HEK293 (cell line): ENCODE results near the gene KCNE3.
A peak's percentile ranks its signal among the peaks of the same experiment; 100 is the strongest.

ENCODE experiments used
- CTCF ChIA-PET: fragments of 350-600 bp; formaldehyde crosslinking; extraction: SDS; loops from one replicate; lab custom pipeline; 2021; ENCODE audit warnings: antibody characterized with exemption; lab: Yijun Ruan, JAX
- POLR2A ChIA-PET: fragments of 300-600 bp; formaldehyde crosslinking; extraction: SDS; loops from one replicate; lab custom pipeline; 2020; ENCODE audit warnings: antibody characterized with exemption, inconsistent platforms; lab: Yijun Ruan, JAX
- H3K27ac ChIP-seq: fragments of 200-500 bp; sonication (Bioruptor generic); 2 replicates; pipeline ENCODE4 v1.5.1; 2014; ENCODE audit warnings: low read depth, low read length, control low read depth, inconsistent platforms; ENCODE audit errors: extremely low read depth
- H3K36me3 ChIP-seq, 2 experiments: fragments of 200-500 bp in 1 of 2; sonication (Bioruptor generic) in 1 of 2; 1 replicate in 1 of 2; 2 replicates in 1 of 2; pipeline ENCODE4 v1.5.1; 2014 to 2017; ENCODE audit warnings: inconsistent platforms in 2 of 2, low read length in 2 of 2; ENCODE audit not compliant: control insufficient read depth in 2 of 2, insufficient read depth in 1 of 2
- H3K4me1 ChIP-seq: fragments of 200-500 bp; sonication (Bioruptor generic); 2 replicates; pipeline ENCODE4 v1.5.1; 2014; ENCODE audit warnings: mild to moderate bottlenecking, low read length, inconsistent platforms; ENCODE audit not compliant: control insufficient read depth, insufficient read depth
- H3K4me3 ChIP-seq: 2 replicates; pipeline ENCODE4 v1.5.1; 2011; ENCODE audit warnings: low read depth, mild to moderate bottlenecking, control low read depth, low read length, moderate library complexity
- H3K9me3 ChIP-seq: fragments of 200-500 bp; sonication (Bioruptor generic); 2 replicates; pipeline ENCODE4 v1.5.1; 2014; ENCODE audit warnings: low read depth, low read length, inconsistent platforms; ENCODE audit not compliant: control insufficient read depth, insufficient read depth
- AEBP2 ChIP-seq: fragments of 450-650 bp; formaldehyde crosslinking; IDR thresholded peaks from 2 replicates; pipeline ENCODE4 v1.5.1; 2016; ENCODE audit warnings: missing biosample characterization, missing genetic modification characterization, borderline replicate concordance
- KLF9 ChIP-seq: fragments of 450-650 bp; formaldehyde crosslinking; IDR thresholded peaks from 2 replicates; pipeline ENCODE4 v1.5.1; 2016; ENCODE audit warnings: missing biosample characterization, missing genetic modification characterization, low read depth
- MZF1 ChIP-seq: fragments of 450-650 bp; formaldehyde crosslinking; IDR thresholded peaks from 2 replicates; pipeline ENCODE4 v1.5.1; 2017; ENCODE audit warnings: missing biosample characterization, missing genetic modification characterization, borderline replicate concordance
- SP3 ChIP-seq: fragments of 450-650 bp; formaldehyde crosslinking; IDR thresholded peaks from 2 replicates; pipeline ENCODE4 v1.5.1; 2016; ENCODE audit warnings: missing biosample characterization, missing genetic modification characterization
- TCF7L2 ChIP-seq: IDR thresholded peaks from 2 replicates; pipeline ENCODE4 v1.6.1; 2011; ENCODE audit warnings: low read depth, mild to moderate bottlenecking, inconsistent platforms, low read length, moderate library complexity, borderline replicate concordance
- WT1 ChIP-seq: fragments of 450-650 bp; formaldehyde crosslinking; IDR thresholded peaks from 2 replicates; pipeline ENCODE4 v1.5.1; 2016; ENCODE audit warnings: missing biosample characterization, missing genetic modification characterization
- ZBTB11 ChIP-seq: fragments of 450-650 bp; formaldehyde crosslinking; conservative IDR thresholded peaks from 2 replicates; pipeline ENCODE4 v1.5.1; 2016; ENCODE audit warnings: low read depth, missing biosample characterization, missing genetic modification characterization
- ZFP41 ChIP-seq: fragments of 450-650 bp; formaldehyde crosslinking; IDR thresholded peaks from 2 replicates; pipeline ENCODE4 v1.5.1; 2016; ENCODE audit warnings: missing biosample characterization, missing genetic modification characterization, borderline replicate concordance
- ZNF19 ChIP-seq: fragments of 450-650 bp; formaldehyde crosslinking; IDR thresholded peaks from 2 replicates; pipeline ENCODE4; 2016; ENCODE audit warnings: missing biosample characterization, missing genetic modification characterization, low read depth
- ZNF223 ChIP-seq: fragments of 450-650 bp; formaldehyde crosslinking; IDR thresholded peaks from 2 replicates; pipeline ENCODE4 v1.5.1; 2016; ENCODE audit warnings: missing biosample characterization, missing genetic modification characterization
- ZNF23 ChIP-seq: fragments of 450-650 bp; formaldehyde crosslinking; IDR thresholded peaks from 2 replicates; pipeline ENCODE4 v1.5.1; 2016; ENCODE audit warnings: missing biosample characterization, missing genetic modification characterization, borderline replicate concordance
- ZNF24 ChIP-seq: fragments of 450-650 bp; formaldehyde crosslinking; IDR thresholded peaks from 2 replicates; pipeline ENCODE4 v1.5.1; 2016; ENCODE audit warnings: missing biosample characterization, missing genetic modification characterization
- ZNF302 ChIP-seq: fragments of 450-650 bp; formaldehyde crosslinking; IDR thresholded peaks from 2 replicates; pipeline ENCODE4 v1.5.1; 2016; ENCODE audit warnings: missing biosample characterization, missing genetic modification characterization, low read depth
- ZNF366 ChIP-seq: fragments of 450-650 bp; formaldehyde crosslinking; conservative IDR thresholded peaks from 2 replicates; pipeline ENCODE4 v1.5.1; 2016; ENCODE audit warnings: missing biosample characterization, missing genetic modification characterization
- ZNF426 ChIP-seq: fragments of 450-650 bp; formaldehyde crosslinking; IDR thresholded peaks from 2 replicates; pipeline ENCODE4 v1.5.1; 2017; ENCODE audit warnings: missing biosample characterization, missing genetic modification characterization, mild to moderate bottlenecking, inconsistent platforms, moderate library complexity
- ZNF544 ChIP-seq: fragments of 450-650 bp; formaldehyde crosslinking; IDR thresholded peaks from 2 replicates; pipeline ENCODE4 v1.5.0; 2017; ENCODE audit warnings: missing biosample characterization, missing genetic modification characterization
- ZNF670 ChIP-seq: fragments of 450-650 bp; formaldehyde crosslinking; IDR thresholded peaks from 2 replicates; pipeline ENCODE4 v1.5.1; 2016; ENCODE audit warnings: missing biosample characterization, missing genetic modification characterization, low read depth
- ZNF792 ChIP-seq: fragments of 450-650 bp; formaldehyde crosslinking; IDR thresholded peaks from 2 replicates; pipeline ENCODE4 v1.5.1; 2016; ENCODE audit warnings: missing biosample characterization, missing genetic modification characterization
- ZNF837 ChIP-seq: fragments of 450-650 bp; formaldehyde crosslinking; IDR thresholded peaks from 2 replicates; pipeline ENCODE4 v1.5.1; 2016; ENCODE audit warnings: missing biosample characterization, missing genetic modification characterization
- ZNF843 ChIP-seq: fragments of 450-650 bp; formaldehyde crosslinking; IDR thresholded peaks from 2 replicates; pipeline ENCODE4 v1.5.1; 2016; ENCODE audit warnings: missing biosample characterization, missing genetic modification characterization
- TF ChIP-seq, protein P1 (sequence below): fragments of 450-650 bp; formaldehyde crosslinking; IDR thresholded peaks from 2 replicates; pipeline ENCODE4 v1.5.1; 2016; ENCODE audit warnings: missing biosample characterization, missing genetic modification characterization
- TF ChIP-seq, protein P2 (sequence below): fragments of 450-650 bp; formaldehyde crosslinking; IDR thresholded peaks from 2 replicates; pipeline ENCODE4 v1.5.1; 2017; ENCODE audit warnings: missing biosample characterization, missing genetic modification characterization
- TF ChIP-seq, protein P3 (sequence below): IDR thresholded peaks from 2 replicates; pipeline ENCODE4 v1.6.1; 2011; ENCODE audit warnings: mild to moderate bottlenecking, low read depth, low read length, borderline replicate concordance

Gene KCNE3

DNA sequence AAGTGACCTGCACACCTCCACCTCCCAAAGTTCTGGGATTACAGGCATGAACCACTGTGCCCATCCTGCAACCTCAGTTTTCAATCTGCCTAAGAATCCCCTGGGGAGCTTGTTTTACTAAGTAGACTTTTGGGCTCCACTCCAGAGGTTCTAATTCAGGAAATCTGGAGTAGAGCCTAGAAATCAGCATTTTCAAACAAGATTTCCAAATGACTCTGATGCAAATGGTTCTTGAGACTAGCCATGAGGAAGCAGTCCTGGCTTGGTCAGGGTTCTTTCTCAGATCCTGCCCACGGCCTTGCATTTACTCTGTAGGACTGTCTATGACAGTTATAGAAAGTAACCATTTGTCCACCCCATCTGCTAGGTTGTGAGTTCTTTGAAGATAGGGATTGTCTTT is 1.6 kb upstream of the KCNE3 start (continued):
- TF ChIP-seq AEBP2 (tag by site-specific recombination) (no peak), ZNF837 (tag by site-specific recombination) (no peak), TCF7L2 (no peak), ZNF670 (tag by site-specific recombination) (no peak)
- TF ChIP-seq, protein P1, sequence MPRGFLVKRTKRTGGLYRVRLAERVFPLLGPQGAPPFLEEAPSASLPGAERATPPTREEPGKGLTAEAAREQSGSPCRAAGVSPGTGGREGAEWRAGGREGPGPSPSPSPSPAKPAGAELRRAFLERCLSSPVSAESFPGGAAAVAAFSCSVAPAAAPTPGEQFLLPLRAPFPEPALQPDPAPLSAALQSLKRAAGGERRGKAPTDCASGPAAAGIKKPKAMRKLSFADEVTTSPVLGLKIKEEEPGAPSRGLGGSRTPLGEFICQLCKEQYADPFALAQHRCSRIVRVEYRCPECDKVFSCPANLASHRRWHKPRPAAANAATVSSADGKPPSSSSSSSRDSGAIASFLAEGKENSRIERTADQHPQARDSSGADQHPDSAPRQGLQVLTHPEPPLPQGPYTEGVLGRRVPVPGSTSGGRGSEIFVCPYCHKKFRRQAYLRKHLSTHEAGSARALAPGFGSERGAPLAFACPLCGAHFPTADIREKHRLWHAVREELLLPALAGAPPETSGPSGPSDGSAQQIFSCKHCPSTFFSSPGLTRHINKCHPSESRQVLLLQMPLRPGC (tag by site-specific recombination): no peak

DNA sequence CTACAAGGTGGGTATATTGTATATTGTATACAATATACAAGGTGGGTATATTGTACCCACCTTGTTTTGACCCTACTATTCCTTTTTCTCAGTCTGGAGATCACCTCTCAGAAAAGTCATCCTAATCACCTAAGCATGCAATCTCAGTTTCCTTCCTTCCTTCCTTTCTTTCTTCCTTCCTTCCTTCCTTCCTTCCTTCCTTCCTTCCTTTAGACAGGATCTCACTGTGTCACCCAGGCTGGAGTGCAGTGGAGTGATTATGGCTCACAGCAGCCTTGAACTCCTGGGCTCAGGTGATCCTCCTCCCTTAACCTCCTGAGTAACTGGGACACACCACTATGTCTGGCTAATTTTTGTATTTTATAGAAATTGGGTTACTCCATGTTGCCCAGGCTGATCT is 1.2 kb upstream of the KCNE3 start:
- Histone ChIP-seq H3K27ac (no peak overlapping the region), H3K4me1 (no peaks in the 10 kb centered on the region), H3K9me3 (no peaks in the 10 kb centered on the region)
- 0 out of 2 replicates have a peak, but pooled peaks have one; percentile 16 for TF ChIP-seq ZNF366 (tag by site-specific recombination)
- TF ChIP-seq ZBTB11 (tag by site-specific recombination): no peak
- TF ChIP-seq, all 188 proteins: peak for 1
- Histone ChIP-seq H3K36me3 (no peaks in the 10 kb centered on the region), H3K4me3 (no peak overlapping the region)
- CTCF ChIA-PET: interaction anchor here (0.6 kb wide), 1 partner anchor 17 kb away, joined by 4 read pairs; no protein-coding TSS in a partner anchor
- POLR2A ChIA-PET: interaction anchor here (0.7 kb wide), 1 partner anchor 25 kb away, joined by 3 read pairs; the partner anchor contains the start of gene LIPT2

DNA sequence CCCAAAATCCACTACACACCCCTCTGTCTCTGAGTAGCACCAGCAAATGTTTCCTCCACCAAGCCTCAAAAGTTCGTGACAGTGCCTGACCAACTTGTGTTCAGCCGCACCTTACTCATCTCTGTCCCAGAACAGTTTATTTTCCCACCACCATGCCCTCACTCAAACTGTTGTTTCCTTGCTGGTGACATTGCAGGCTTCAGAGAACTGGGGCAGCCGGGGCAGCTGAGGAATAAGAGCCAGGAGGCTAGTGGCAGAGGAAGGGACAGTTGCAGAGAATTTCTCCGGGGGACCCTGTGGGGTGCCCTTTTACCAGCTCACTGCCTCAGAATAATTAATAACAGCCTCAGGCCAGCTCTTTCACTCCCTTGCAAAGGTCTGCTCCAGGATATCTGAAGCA is 709 bp upstream of the KCNE3 start:
- ChIA-PET CTCF (interaction anchor here (1.2 kb wide), 1 partner anchor 15 kb away, joined by 3 read pairs; no protein-coding TSS in a partner anchor), POLR2A (interaction anchor here (0.7 kb wide), 1 partner anchor 25 kb away, joined by 3 read pairs; the partner anchor contains the start of gene LIPT2)
- Histone ChIP-seq H3K27ac (no peak overlapping the region), H3K4me1 (no peaks in the 10 kb centered on the region), H3K4me3 (no peak overlapping the region), H3K9me3 (no peaks in the 10 kb centered on the region), H3K36me3 (no peaks in the 10 kb centered on the region)
- no peak for TF ChIP-seq ZNF843 (tag by site-specific recombination)
- TF ChIP-seq ZNF223 (tag by site-specific recombination): no peak
- TF ChIP-seq, protein P2, sequence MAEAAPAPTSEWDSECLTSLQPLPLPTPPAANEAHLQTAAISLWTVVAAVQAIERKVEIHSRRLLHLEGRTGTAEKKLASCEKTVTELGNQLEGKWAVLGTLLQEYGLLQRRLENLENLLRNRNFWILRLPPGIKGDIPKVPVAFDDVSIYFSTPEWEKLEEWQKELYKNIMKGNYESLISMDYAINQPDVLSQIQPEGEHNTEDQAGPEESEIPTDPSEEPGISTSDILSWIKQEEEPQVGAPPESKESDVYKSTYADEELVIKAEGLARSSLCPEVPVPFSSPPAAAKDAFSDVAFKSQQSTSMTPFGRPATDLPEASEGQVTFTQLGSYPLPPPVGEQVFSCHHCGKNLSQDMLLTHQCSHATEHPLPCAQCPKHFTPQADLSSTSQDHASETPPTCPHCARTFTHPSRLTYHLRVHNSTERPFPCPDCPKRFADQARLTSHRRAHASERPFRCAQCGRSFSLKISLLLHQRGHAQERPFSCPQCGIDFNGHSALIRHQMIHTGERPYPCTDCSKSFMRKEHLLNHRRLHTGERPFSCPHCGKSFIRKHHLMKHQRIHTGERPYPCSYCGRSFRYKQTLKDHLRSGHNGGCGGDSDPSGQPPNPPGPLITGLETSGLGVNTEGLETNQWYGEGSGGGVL (tag by site-specific recombination): no peak
- no peak for TF ChIP-seq WT1 (tag by site-specific recombination)
- TF ChIP-seq ZNF24 (tag by site-specific recombination): no peak
- no peak for TF ChIP-seq KLF9 (tag by site-specific recombination)
- TF ChIP-seq ZNF23 (tag by site-specific recombination): no peak
- TF ChIP-seq, protein P3, sequence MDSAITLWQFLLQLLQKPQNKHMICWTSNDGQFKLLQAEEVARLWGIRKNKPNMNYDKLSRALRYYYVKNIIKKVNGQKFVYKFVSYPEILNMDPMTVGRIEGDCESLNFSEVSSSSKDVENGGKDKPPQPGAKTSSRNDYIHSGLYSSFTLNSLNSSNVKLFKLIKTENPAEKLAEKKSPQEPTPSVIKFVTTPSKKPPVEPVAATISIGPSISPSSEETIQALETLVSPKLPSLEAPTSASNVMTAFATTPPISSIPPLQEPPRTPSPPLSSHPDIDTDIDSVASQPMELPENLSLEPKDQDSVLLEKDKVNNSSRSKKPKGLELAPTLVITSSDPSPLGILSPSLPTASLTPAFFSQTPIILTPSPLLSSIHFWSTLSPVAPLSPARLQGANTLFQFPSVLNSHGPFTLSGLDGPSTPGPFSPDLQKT: no peak
- TF ChIP-seq SP3 (tag by site-specific recombination): no peak
- no peak for TF ChIP-seq ZNF792 (tag by site-specific recombination)
- no peak for TF ChIP-seq ZNF544 (tag by site-specific recombination)
- TF ChIP-seq MZF1: no peak
- TF ChIP-seq ZNF302 (tag by site-specific recombination): no peak
- TF ChIP-seq ZFP41 (tag by site-specific recombination): no peak
- no peak for TF ChIP-seq ZNF19 (tag by site-specific recombination)
- TF ChIP-seq ZNF426 (tag by site-specific recombination): no peak
